ENCODE results near the gene COL13A1.

COL13A1 gene

GRCh38 chr10:69826094-69826493, 24.4 kb downstream of the COL13A1 start:
- DNase-seq, result no peak

- DNase-seq, result no peak
Measured at GRCh38 chr10:69826789-69827554, 25.3 kb downstream of the COL13A1 start.

GRCh38 chr10:69828144-69828870, 26.6 kb downstream of the COL13A1 start:
- no peak for DNase-seq

GRCh38 chr10:69829775-69830174, 28.1 kb downstream of the COL13A1 start:
- no peak for DNase-seq

GRCh38 chr10:69831231-69831855, 29.6 kb downstream of the COL13A1 start:
- DNase-seq, result no peak

GRCh38 chr10:69835233-69835632, 33.5 kb downstream of the COL13A1 start:
- no peak for DNase-seq

- DNase-seq, result no peak
Measured at GRCh38 chr10:69835875-69836730, 34.4 kb downstream of the COL13A1 start.

GRCh38 chr10:69836731-69837030, 35.0 kb downstream of the COL13A1 start:
- DNase-seq, result no peak

GRCh38 chr10:69837261-69837660, 35.6 kb downstream of the COL13A1 start:
- DNase-seq, result no peak

- DNase-seq, result no peak
Measured at GRCh38 chr10:69838418-69838817, 36.7 kb downstream of the COL13A1 start.

- DNase-seq, result no peak
Measured at GRCh38 chr10:69838853-69839252, 37.1 kb downstream of the COL13A1 start.

- DNase-seq, result no peak
Measured at GRCh38 chr10:69839696-69840345, 38.1 kb downstream of the COL13A1 start.

- DNase-seq, result no peak
Measured at GRCh38 chr10:69840773-69841172, 39.1 kb downstream of the COL13A1 start.

GRCh38 chr10:69842020-69842419, 40.3 kb downstream of the COL13A1 start:
- DNase-seq, result no peak

- no peak for DNase-seq
Measured at GRCh38 chr10:69842882-69843281, 41.2 kb downstream of the COL13A1 start.

GRCh38 chr10:69843923-69844322, 42.2 kb downstream of the COL13A1 start:
- no peak for DNase-seq

- DNase-seq, result no peak
Measured at GRCh38 chr10:69844698-69845097, 43.0 kb downstream of the COL13A1 start.

GRCh38 chr10:69845574-69846292, 44.0 kb downstream of the COL13A1 start:
- DNase-seq, result no peak

GRCh38 chr10:69846293-69846921, 44.7 kb downstream of the COL13A1 start:
- DNase-seq, result no peak

GRCh38 chr10:69847458-69847857, 45.8 kb downstream of the COL13A1 start:
- no peak for DNase-seq

GRCh38 chr10:69847883-69848282, 46.2 kb downstream of the COL13A1 start:
- DNase-seq, result no peak

All from CD4-positive, alpha-beta T cell treated with Interleukin-21 for 1 hour (primary cell).